Stimulated activated memory B cell treated with anti-CD40 and anti-IgM and Interleukin-4, amounts not matched to agents 10 μg/mL and 1 μg/mL and 100 μg/mL, for 72 hours (primary cell): Measurements from ENCODE around the gene MYO18A.
A peak's percentile ranks its signal among the peaks of the same experiment; 100 is the strongest.

Experiments used
- ATAC-seq: fragments of 150-1000 bp; cut with Tn5 transposase; 2 replicates; pipeline ENCODE4 v1.10.0; 2021
- H3K27ac Mint-ChIP-seq: one replicate; pipeline ENCODE4 v1.8.0; 2022; ENCODE audit warnings: mild to moderate bottlenecking, mixed read lengths
- H3K27me3 Mint-ChIP-seq: one replicate; pipeline ENCODE4 v1.8.0; 2022; ENCODE audit warnings: mixed read lengths
- H3K36me3 Mint-ChIP-seq: one replicate; pipeline ENCODE4 v1.8.0; 2022; ENCODE audit warnings: mixed read lengths
- H3K4me1 Mint-ChIP-seq: one replicate; pipeline ENCODE4 v1.8.0; 2022; ENCODE audit warnings: mixed read lengths
- H3K4me3 Mint-ChIP-seq: one replicate; pipeline ENCODE4 v1.8.0; 2022; ENCODE audit warnings: mild to moderate bottlenecking, moderate library complexity, mixed read lengths
- H3K9me3 Mint-ChIP-seq: one replicate; pipeline ENCODE4 v1.8.0; 2022; ENCODE audit warnings: mixed read lengths

The MYO18A gene

GRCh38 chr17:29162909-29163341 is 17.3 kb downstream of the MYO18A start:
- no peaks in the 10 kb centered on the region for H3K27me3 Mint-ChIP-seq
- no peak overlapping the region for H3K27ac Mint-ChIP-seq
- H3K4me1 Mint-ChIP-seq, result peaks cover 18% of the 10 kb centered on the region
- H3K9me3 Mint-ChIP-seq, result no peaks in the 10 kb centered on the region
- H3K4me3 Mint-ChIP-seq, result no peak overlapping the region
- no peak for ATAC-seq
- peaks cover 46% of the 10 kb centered on the region for H3K36me3 Mint-ChIP-seq

DNA sequence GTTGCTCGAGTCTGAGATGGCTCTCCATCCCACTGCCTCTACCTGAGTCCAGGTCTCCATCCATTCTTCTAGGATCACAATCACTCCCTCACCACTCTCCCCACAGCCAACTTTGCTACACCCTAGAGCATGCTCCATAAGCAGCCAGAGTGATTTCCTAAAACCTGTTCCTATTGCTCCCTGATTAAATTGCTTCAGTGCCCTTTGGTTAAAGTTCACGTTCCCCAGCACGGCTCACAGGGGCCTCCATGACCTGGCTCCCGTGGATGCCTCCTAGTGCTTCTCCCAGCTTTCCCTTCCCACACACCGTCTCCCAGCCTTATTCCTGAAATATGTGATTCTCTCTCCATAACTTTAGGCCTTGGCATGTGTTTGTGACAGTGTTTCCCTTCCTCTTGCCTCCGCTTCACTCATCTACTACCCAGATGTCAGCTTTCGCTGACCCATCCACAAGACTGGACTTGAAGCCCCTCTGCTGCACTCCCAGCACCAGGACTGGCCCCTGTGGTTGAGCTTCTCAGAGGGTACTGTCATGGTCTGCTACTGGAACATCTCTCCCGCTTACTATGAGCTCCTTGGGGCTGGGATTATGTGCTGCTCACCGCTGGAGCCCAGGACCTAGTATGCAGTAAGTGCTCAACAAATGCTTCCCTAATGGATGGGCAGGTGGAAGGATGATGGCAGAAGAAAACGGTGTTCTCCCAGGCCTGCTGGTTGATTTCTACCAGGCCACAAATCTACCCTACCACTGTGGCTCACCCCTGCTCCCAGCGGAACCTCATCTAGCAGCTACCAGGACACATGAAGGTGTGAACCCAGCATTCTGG is 17.9 kb downstream of the MYO18A start:
- H3K36me3 Mint-ChIP-seq, result peaks cover 46% of the 10 kb centered on the region
- H3K9me3 Mint-ChIP-seq, result no peaks in the 10 kb centered on the region
- H3K27ac Mint-ChIP-seq, result no peak overlapping the region
- no peak for ATAC-seq
- peaks cover 14% of the 10 kb centered on the region for H3K4me1 Mint-ChIP-seq
- H3K27me3 Mint-ChIP-seq, result no peaks in the 10 kb centered on the region
- H3K4me3 Mint-ChIP-seq, result no peak overlapping the region

DNA sequence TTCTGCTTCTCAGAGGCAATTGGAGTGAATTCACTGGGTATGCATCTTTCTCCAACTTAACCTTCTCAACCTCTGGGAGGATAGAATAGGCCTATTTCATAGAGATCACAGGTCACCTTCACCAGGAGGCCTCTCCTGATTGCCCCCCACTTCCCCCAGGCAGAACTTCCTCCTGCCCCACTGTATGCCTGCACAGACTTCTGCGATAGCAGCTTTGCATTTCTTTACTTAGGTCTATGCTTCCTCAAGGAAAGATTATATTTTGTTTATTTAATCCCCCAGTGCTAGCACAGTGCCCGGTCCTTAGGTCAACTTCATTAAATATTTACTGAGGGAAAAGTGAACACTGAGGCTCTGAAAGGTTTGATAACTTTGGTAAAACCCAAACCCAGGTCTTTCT is 19.9 kb downstream of the MYO18A start:
- Mint-ChIP-seq H3K4me3 (no peak overlapping the region), H3K4me1 (peaks cover 28% of the 10 kb centered on the region), H3K36me3 (peaks cover 31% of the 10 kb centered on the region), H3K27me3 (no peaks in the 10 kb centered on the region), H3K9me3 (no peaks in the 10 kb centered on the region), H3K27ac (no peak overlapping the region)
- no peak for ATAC-seq

GRCh38 chr17:29159306-29159860 is 20.8 kb downstream of the MYO18A start:
- peaks cover 36% of the 10 kb centered on the region for H3K4me1 Mint-ChIP-seq
- ATAC-seq, result no peak
- peaks cover 22% of the 10 kb centered on the region for H3K36me3 Mint-ChIP-seq
- H3K27me3 Mint-ChIP-seq, result no peaks in the 10 kb centered on the region
- H3K4me3 Mint-ChIP-seq, result no peak overlapping the region
- H3K27ac Mint-ChIP-seq, result peak overlapping the region; percentile 60
- no peaks in the 10 kb centered on the region for H3K9me3 Mint-ChIP-seq

DNA sequence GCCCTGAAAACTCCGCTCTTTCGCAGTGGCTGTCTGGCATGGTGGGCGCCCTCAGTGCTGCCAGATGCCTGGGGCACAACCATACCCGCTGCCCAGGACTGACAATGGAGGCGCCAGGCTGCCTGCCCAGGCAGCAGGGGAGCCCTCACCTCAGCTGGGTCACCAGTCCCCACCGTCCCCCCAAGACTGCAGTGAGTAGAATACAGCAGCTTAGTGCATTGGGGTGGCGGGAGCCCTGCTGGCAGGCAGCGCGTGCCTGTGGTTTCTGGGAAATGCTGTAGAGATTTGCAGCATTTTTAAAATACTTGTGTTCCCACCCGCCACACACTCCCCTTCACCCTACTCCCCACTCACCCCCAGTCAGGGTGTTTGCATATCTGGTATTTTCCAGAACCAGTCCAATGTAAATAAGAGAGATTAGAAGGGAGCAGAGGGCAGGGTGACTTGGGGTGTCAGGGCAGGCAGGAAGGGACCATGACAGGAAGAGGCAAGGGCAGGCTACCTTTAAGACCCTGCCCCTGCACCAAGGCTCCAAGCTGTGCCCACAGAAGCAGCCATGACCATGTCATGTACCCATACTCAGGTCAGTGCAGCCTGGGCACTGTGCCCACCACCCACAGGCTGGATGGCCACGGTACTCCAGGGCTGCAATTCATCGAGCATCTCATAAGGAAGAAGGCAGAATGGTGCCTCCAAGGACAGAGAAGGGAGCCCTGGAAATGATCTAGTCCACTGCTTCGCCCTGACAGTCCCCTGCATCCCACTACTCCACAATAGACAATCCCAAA is 21.5 kb downstream of the MYO18A start:
- ATAC-seq, result no peak
- Mint-ChIP-seq H3K36me3 (peaks cover 16% of the 10 kb centered on the region), H3K9me3 (no peaks in the 10 kb centered on the region), H3K4me3 (no peak overlapping the region), H3K4me1 (peaks cover 37% of the 10 kb centered on the region), H3K27ac (peak overlapping the region; percentile 60), H3K27me3 (no peaks in the 10 kb centered on the region)

DNA sequence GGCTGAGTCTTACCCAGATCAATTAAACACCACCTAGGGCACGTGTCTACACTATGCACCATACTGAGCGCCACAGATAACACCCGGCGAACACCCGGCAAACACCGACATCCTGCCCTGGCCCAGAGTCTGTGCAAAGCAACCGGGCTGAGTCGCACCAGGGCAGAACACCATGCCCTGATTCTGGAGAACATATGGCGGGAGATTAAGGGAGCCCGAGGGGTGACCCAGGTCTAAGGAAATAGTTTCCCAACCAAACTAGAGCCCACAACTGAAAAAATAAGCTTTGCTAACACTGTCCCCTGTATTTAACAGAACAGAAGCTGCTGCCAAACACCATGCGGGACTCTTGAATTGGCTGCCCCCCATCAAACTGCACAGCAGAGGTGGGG is 22.1 kb downstream of the MYO18A start:
- no peak overlapping the region for H3K4me3 Mint-ChIP-seq
- no peaks in the 10 kb centered on the region for H3K27me3 Mint-ChIP-seq
- H3K27ac Mint-ChIP-seq, result no peak overlapping the region
- H3K9me3 Mint-ChIP-seq, result no peaks in the 10 kb centered on the region
- peaks cover 13% of the 10 kb centered on the region for H3K36me3 Mint-ChIP-seq
- peaks cover 37% of the 10 kb centered on the region for H3K4me1 Mint-ChIP-seq
- no peak for ATAC-seq

DNA sequence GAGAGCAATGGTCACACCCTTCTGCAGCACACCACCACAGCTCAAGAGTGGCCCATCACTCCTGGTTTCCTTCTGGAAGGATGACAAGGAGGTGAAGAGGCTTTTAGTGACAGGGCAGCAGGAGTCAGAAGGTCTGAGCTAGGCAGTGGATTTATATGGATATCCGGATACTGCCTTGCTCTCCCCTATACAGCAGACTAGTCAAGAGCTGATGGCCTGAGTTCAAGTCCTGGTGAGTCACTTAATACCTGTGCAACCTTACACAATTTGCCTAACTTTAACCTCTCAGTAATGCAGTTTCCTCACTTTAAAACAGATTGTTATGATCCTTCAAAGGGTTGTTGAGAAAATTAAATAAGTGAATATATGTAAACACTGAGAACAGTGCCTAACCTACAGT is 22.9 kb downstream of the MYO18A start:
- Mint-ChIP-seq H3K4me1 (peaks cover 37% of the 10 kb centered on the region), H3K9me3 (no peaks in the 10 kb centered on the region), H3K4me3 (no peak overlapping the region), H3K27me3 (no peaks in the 10 kb centered on the region), H3K27ac (peak overlapping the region; percentile 50), H3K36me3 (peaks cover 7% of the 10 kb centered on the region)
- ATAC-seq, result no peak

- peak overlapping the region; percentile 50 for H3K27ac Mint-ChIP-seq
- H3K27me3 Mint-ChIP-seq, result no peaks in the 10 kb centered on the region
- no peaks in the 10 kb centered on the region for H3K9me3 Mint-ChIP-seq
- peaks cover 1% of the 10 kb centered on the region for H3K36me3 Mint-ChIP-seq
- no peak for ATAC-seq
- H3K4me1 Mint-ChIP-seq, result peaks cover 37% of the 10 kb centered on the region
- no peak overlapping the region for H3K4me3 Mint-ChIP-seq
These were observed 23.4 kb downstream of the MYO18A start for GRCh38 chr17:29156781-29157180.

GRCh38 chr17:29155966-29156338 is 24.2 kb downstream of the MYO18A start:
- peaks cover 38% of the 10 kb centered on the region for H3K4me1 Mint-ChIP-seq
- H3K4me3 Mint-ChIP-seq, result no peak overlapping the region
- no peaks in the 10 kb centered on the region for H3K27me3 Mint-ChIP-seq
- no peak for ATAC-seq
- peak overlapping the region; percentile 50 for H3K27ac Mint-ChIP-seq
- no peaks in the 10 kb centered on the region for H3K36me3 Mint-ChIP-seq
- no peaks in the 10 kb centered on the region for H3K9me3 Mint-ChIP-seq

GRCh38 chr17:29155227-29155965 is 24.8 kb downstream of the MYO18A start:
- Mint-ChIP-seq H3K4me1 (peaks cover 44% of the 10 kb centered on the region), H3K27me3 (no peaks in the 10 kb centered on the region), H3K27ac (peak overlapping the region; percentile 50), H3K9me3 (no peaks in the 10 kb centered on the region), H3K36me3 (no peaks in the 10 kb centered on the region), H3K4me3 (peak overlapping the region; percentile 10)
- peak; percentile 90 for ATAC-seq

DNA sequence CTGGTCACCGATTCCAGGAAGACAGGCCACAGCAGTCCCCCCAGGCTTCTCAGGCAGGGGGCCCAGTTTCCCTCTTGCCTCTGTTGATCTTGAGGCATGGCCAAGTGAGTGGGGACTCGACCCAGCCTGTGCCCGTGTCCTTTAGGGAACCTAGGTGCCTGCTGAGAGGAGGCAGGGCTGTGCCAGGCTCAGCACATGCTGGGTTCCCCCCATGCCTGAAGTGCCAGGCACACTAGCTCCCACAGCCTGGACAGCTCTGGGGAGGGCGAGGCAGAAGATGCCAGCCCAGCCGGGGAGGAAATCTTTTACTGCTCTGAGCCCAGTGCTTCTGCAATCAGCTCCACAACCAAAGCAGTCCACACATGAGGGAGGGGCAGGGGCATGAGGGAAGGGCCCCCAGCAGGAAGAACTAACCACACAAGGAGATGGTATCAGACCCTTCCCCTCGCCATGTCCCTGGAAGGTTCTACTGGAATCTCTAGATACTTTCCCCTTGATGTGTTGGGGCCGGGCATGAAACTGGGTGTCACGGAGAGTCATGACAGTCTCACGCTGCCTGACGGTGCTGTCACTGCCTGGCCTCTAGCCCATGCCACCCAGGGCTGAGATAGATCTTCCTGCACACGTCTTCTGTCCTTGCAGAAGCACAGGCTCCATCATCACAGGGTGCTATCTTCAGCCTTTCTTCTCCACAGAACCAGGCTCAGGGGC is 25.5 kb downstream of the MYO18A start:
- no peaks in the 10 kb centered on the region for H3K9me3 Mint-ChIP-seq
- no peaks in the 10 kb centered on the region for H3K36me3 Mint-ChIP-seq
- peaks cover 48% of the 10 kb centered on the region for H3K4me1 Mint-ChIP-seq
- no peaks in the 10 kb centered on the region for H3K27me3 Mint-ChIP-seq
- no peak for ATAC-seq
- H3K4me3 Mint-ChIP-seq, result no peak overlapping the region
- peak overlapping the region; percentile 50 for H3K27ac Mint-ChIP-seq

GRCh38 chr17:29151567-29151966 is 28.6 kb downstream of the MYO18A start:
- Mint-ChIP-seq H3K4me3 (no peak overlapping the region), H3K27me3 (no peaks in the 10 kb centered on the region), H3K4me1 (peaks cover 65% of the 10 kb centered on the region), H3K9me3 (no peaks in the 10 kb centered on the region), H3K36me3 (no peaks in the 10 kb centered on the region), H3K27ac (peak overlapping the region; percentile 97)
- no peak for ATAC-seq

GRCh38 chr17:29150161-29150560 is 30.0 kb downstream of the MYO18A start:
- H3K27me3 Mint-ChIP-seq, result no peaks in the 10 kb centered on the region
- peak overlapping the region; percentile 85 for H3K4me3 Mint-ChIP-seq
- H3K27ac Mint-ChIP-seq, result peak overlapping the region; percentile 97
- peak; percentile 6 for ATAC-seq
- no peaks in the 10 kb centered on the region for H3K9me3 Mint-ChIP-seq
- peaks cover 63% of the 10 kb centered on the region for H3K4me1 Mint-ChIP-seq
- H3K36me3 Mint-ChIP-seq, result no peaks in the 10 kb centered on the region

- H3K27ac Mint-ChIP-seq, result peak overlapping the region; percentile 97
- H3K9me3 Mint-ChIP-seq, result no peaks in the 10 kb centered on the region
- ATAC-seq, result peak; percentile 69
- no peaks in the 10 kb centered on the region for H3K27me3 Mint-ChIP-seq
- H3K36me3 Mint-ChIP-seq, result no peaks in the 10 kb centered on the region
- peaks cover 60% of the 10 kb centered on the region for H3K4me1 Mint-ChIP-seq
- H3K4me3 Mint-ChIP-seq, result peak overlapping the region; percentile 85
These were observed 30.6 kb downstream of the MYO18A start for GRCh38 chr17:29149431-29150064.
